HG02943 (cell line): Measurements from ENCODE around the gene CALCOCO1.

ENCODE experiments used
- ATAC-seq: cut with Tn5 transposase; IDR thresholded peaks from one replicate; pipeline ENCODE4 v1.9.1; 2021; ENCODE audit warnings: mild to moderate bottlenecking, low read depth, moderate library complexity; ENCODE audit not compliant: unreplicated experiment

Gene CALCOCO1

DNA sequence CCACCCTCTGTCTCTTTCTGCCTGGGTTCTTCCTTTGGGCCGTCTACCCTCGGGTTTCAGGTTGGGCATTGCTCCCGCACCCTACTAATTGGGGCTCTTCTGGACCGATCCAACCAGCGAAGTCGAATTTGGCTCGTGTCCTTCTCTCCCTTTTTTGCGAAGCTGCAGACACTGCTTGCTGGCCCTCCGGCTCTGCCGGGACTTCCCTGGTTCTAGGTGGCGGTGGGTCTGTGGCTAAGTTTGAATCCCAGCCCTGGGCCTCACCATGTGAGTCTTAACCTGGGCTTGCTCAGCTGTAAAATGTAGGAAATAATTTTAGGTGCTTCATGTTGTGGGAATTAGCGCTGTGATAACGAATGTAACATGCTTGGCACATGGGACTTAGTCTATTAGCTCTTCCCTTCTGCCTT is 24.9 kb upstream of the CALCOCO1 start:
- no peak for ATAC-seq

- no peak for ATAC-seq
Measured at GRCh38 chr12:53751336-53752191, 24.3 kb upstream of the CALCOCO1 start, which contains the start of gene CISTR. Gene CISTR, minus strand, starts transcription at chr12:53751979.

- ATAC-seq: no peak
Measured at GRCh38 chr12:53750812-53751335, 23.6 kb upstream of the CALCOCO1 start.

DNA sequence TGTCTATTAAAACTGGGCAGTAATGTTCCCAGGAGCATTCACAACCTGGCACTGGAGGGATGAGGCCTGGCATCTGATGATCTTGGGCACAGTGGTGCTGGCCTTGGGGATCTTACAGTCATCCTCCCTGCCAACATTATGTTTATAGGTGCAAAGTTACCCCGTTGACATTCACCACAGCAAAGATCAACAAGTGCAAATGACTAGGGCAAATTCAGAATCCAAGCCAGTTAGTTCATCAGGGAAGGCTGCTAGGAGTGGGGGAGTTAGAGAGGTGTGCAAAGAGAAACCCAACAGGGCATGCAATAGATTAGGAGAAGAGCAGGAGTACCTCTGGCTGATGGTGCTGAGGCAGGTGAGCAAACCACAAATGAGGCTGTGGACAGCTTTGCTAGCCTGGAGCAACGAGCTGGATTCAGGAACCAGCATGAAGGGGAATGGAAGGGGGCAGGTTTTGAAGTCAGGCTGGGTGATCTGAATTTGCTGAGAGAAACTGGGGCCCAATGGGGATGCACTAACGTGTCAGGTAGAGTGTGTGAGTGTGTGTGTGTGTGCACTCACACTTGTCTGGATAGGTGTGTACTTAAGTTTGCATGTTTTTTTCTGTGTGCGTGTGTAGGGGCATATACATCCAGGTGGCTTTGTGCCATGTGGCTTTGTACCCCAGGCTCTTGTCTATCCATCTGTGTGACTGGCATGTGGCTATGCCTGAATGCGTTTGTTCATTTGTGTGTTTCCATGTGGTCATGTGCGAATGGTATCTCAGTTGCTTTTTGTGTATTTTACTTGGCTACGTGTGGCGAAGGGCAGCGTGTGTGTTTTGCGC is 22.9 kb upstream of the CALCOCO1 start:
- no peak for ATAC-seq

- no peak for ATAC-seq
Measured at GRCh38 chr12:53748072-53748840, 21.0 kb upstream of the CALCOCO1 start.

DNA sequence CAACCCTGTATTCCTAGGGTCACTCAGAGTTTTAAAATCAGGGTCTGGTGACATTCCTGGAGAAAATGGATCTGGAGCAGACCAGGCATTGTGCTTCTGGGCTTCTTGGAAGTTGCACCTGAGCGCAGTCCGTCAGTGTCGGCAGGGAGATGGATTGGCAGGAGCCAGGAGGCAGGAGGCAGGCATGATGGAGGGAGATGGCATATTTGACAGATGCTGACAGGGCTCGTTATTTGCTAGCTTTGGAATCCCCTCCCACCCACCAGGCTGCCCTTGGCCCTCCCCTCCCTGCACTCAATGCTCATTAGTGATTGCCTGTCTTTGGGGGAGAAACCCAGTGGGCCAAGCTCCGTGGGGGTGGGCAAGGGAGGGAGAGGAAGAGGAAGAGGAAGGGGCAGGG is 19.8 kb upstream of the CALCOCO1 start:
- ATAC-seq: no peak

DNA sequence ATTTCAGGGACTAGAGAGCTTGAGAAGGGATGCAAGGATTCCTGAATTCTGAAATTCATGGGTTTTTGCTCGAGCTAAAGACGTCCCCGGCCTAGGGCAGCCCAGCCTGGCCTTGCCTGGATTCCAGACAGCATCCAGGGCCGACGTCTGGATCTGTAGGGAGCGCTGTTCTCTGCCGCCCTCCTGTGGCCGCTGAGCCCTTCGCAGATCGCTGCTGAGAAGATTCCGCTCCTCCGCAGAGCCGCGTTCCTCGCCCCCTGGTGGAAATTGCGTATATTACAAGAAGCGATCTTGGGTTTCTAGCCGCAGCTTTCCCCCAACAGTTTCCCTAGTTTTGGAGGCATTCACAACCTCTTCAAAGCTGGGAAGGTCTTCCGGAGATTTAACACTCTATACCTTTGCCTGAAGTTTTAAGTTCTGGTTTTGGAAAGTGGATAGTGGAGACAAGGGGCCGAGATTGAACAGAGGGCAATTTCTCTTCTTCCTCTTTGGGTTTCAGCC is 19.4 kb upstream of the CALCOCO1 start:
- no peak for ATAC-seq

DNA sequence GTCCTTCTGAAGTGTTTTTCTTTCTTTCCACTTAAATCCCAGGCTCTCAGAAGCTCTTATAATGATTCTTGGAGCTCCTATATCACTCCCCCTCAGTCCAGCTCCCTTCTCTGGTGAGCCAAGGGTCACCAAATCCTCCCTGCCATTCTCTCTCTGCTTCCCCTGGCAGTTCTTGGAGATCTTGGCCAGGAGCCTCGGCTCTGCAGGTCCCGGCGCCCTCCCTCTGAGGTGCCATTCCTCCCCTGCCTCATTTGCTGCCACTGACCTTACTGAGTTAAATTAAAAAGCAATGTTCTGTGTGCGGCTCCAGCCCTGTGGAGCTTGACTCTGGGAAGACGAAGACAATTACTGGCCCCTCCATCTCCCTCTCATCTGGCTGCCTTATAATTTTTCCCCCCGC is 17.5 kb upstream of the CALCOCO1 start:
- no peak for ATAC-seq

- no peak for ATAC-seq
Measured at GRCh38 chr12:53744130-53744441, 16.8 kb upstream of the CALCOCO1 start.

DNA sequence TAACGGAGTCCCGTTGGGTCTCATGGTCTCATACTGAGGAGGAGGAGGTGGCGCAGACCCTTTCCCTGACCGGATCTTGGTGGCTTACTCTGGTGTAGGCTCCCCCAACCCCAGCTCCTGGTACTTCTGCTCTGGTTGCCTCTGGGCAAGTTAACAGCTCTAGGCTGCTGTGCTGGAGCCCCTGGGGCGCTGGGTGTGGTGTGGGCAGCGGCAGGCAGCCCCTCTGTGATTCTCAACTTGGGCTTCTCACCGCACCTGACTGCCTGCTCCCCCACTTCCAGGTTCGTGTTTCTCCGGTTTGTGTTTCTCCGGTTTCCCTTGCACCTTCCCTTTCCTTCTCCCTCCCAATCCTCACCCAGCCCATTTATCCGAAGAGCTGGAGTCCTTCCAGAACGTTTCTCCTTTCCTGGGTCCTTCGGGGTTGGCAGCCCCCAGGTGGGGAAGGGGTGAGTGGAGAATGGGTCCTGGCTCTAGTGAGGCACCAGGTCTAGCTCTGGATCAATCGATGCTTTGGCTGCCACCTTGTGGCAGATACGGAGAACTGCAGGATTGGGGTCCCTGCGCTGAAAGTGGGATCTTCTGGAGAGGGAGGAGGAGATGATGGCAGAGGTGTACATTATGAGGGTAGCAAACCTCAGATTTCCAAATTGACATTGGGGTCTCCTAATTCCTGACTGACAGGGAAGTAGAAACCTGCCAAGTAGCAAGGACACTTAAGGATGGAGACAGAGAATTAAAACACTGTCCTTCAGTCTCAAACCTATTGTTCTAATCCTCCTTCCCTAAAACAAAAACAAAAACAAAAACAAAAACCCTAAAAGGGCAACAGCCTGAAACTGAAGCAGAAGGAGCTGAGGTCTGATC is 16.2 kb upstream of the CALCOCO1 start:
- peak; percentile 55 for ATAC-seq

DNA sequence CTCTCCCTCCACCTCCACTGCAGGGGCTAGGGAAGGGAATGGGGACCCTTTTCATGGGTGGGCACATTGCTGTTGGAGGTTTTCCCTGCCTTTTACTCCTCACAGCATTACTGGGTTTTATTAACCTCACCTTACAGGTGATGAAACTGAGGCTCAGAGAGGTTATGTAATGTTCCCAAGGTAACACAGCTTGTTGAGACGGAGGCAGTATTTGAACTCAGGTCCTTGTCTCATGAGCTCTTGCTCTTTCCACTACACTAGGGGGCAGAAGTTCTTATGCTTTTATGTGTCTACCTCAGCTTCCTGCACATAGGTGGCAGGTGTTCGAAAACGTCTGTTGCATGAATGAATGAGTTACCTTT is 12.9 kb upstream of the CALCOCO1 start:
- no peak for ATAC-seq

DNA sequence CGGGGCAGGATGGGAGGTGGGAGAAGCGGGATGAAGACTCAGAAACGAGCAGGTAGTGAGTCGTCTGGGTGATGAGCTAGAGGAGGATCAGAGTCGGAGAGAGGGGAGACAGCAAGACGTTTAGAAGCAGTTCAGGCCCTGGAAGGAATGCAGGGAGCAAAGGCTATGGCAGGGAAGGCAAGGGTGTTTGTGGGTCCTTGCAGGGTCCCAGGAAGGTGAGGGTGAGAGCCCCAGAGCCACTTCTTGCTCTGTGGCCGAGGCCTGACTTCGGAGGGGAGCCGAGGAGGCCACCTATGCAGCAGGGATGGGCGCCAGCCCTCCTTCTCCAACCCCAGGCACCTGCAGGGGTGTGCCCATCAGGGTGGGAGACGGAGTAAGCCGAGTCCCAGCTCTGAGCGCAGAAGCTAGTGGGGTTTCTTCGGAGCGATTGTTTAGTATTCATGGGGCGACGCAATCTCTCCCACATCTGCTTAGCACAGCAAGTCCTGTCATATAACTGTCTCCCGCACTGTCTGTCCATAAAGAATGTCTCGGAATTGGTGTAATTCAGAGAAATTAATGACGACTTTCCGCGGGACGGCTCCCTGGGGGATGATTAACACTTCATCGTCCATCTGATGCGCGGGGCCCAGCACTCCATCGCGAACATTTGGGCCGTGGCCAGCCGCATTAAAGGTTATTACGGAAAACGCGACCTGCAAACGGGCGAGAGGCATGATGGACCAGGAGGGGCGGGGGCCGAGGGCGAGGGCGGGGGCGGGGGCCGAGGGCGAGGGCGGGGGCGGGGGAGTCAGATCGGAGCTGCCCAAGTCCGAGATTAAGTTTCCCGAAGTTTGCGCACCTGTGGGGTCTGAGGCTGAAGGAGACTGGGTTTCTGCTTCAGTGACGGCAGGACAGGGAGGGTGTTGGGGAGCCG is 12.2 kb upstream of the CALCOCO1 start:
- no peak for ATAC-seq

- ATAC-seq: no peak
Measured at GRCh38 chr12:53738406-53739213, 11.4 kb upstream of the CALCOCO1 start.

DNA sequence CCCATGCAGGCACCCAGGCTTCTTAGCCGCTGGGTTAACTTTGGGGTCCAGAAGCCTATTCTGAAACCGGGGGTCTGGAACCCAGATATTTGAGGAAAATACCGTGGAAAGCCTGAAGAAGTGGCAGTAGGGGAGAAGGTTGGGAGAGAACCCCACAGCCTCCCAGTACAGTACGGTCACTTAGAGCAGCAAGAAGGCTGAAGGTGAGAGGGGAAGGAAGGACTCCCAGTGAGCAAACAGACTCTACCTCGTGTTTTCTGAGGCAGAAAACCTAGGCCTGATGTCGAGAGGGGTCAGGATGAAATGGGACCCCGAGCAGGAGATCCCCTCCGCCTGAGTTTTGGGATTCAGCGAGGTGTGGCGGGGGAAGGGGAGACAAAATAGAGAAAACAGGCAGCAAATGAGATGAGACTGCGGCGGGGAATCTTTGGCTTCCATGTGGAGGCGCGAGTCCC is 10.7 kb upstream of the CALCOCO1 start:
- no peak for ATAC-seq

- ATAC-seq: no peak
Measured at GRCh38 chr12:53737093-53737808, 10.0 kb upstream of the CALCOCO1 start.

DNA sequence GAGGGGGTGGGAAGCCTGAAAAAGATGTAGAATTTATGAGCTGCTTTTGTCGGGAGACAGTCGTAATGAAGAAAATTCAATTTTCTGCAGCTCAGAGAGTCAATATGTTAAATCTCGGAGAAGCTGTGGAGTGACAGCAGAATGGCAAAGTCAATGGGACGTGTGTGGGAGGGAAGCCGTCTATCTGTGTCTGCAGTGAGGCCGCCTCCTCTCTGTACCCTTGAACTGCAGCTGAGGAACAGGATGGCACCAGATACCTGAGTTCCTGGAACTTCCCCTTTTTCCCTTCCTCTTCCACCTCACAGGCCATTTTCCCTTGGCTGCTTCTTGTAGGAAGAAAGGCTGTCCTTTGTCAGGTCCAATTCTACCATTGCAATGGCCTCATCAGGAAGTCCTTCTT is 9.3 kb upstream of the CALCOCO1 start:
- ATAC-seq: no peak

DNA sequence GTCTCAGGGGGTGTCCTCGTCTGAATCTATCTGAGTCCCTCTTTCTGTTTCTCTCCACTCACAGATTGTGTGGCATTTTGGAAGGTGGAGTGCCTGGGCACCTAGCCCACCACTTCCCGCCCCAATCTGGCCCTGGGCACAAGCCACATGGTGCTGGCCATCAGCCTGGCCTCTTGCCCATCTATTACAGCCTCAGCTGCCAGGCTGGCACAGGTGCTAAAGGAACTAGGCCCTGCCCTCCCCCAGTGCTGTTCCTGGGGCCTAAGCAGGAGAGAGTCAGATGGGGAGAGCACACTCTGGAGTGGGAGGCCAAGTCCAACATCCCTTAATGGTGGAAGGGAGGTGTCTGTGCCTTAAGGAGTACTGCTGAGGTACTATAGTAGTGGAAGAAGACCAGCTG is 8.3 kb upstream of the CALCOCO1 start:
- ATAC-seq: no peak
